GM23248 (cell line): Measurements from ENCODE around the gene ENOX2.

Experiments used
- EZH2 ChIP-seq: fragments of 200-600 bp; sonication (generic); IDR thresholded peaks from 2 replicates; pipeline ENCODE4 v1.6.1; 2018; ENCODE audit warnings: antibody characterized with exemption, mild to moderate bottlenecking; ENCODE audit not compliant: insufficient read depth, poor library complexity, severe bottlenecking
- EZH2phosphoT487 ChIP-seq: fragments of 200-600 bp; sonication (generic); IDR thresholded peaks from 2 replicates; pipeline ENCODE4 v1.6.1; 2018; ENCODE audit warnings: antibody characterized with exemption, moderate library complexity, mild to moderate bottlenecking, low read depth; ENCODE audit not compliant: insufficient read depth

DNA sequence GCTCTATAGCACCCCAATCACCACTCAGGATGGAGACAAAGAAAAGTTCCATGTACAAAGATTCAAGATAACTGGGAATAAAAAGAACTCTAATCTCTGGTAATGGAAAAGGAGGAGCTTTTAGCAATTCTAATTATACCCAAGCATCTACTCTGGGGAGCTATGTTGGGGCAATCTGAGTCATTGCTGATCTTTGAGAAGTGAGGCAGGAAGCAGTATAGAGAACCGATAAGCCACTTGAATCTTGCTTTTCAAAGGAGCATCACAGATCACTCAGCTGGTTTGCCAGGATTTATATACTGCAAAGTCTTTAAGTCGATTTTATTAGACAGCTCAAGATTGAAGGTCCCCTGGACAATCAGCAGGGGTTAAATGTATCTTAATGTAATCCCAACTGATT is 220.0 kb downstream of the ENOX2 start:
- TF ChIP-seq EZH2 (no peak), EZH2phosphoT487 (no peak)
